ENCODE results near the gene STK38.
"Not testable (repeated sequence)": the region's sequence is repeated elsewhere in the genome, so short reads cannot be mapped to it uniquely, and the experiment has no call there.

DNA sequence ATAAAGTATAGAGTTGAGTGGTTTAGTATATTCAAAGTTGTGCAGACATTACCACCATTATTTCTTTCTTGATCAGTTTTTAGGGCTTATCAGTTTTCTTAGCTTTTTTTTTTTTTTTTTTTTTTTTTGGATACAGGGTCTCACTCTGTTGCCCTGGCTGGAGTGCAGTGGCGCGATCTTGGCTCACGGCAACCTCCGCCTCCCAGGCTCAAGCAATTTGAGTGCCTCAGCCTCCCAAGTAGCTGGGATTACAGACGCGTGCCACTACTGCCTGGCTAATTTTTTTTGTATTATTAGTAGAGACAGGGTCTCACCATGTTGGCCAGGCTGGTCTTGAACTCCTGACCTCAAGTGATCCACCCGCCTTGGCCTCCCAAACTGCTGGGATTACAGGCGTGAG lies 94.4 kb downstream of the STK38 start:
- TF ChIP-seq POLR2A (IDR thresholded peaks at IDR 0.05; ENCODE audit: low read depth, low read length); RFX5 (IDR thresholded peaks at IDR 0.05; ENCODE audit: low read depth, low read length); CEBPB (IDR thresholded peaks at IDR 0.05; ENCODE audit: low read depth, low read length); MXI1 (IDR thresholded peaks at IDR 0.05; ENCODE audit: borderline replicate concordance, low read depth, low read length); USF2 (IDR thresholded peaks at IDR 0.05; ENCODE audit: low read depth, low read length): not testable (repeated sequence)
- TF ChIP-seq, protein P1, sequence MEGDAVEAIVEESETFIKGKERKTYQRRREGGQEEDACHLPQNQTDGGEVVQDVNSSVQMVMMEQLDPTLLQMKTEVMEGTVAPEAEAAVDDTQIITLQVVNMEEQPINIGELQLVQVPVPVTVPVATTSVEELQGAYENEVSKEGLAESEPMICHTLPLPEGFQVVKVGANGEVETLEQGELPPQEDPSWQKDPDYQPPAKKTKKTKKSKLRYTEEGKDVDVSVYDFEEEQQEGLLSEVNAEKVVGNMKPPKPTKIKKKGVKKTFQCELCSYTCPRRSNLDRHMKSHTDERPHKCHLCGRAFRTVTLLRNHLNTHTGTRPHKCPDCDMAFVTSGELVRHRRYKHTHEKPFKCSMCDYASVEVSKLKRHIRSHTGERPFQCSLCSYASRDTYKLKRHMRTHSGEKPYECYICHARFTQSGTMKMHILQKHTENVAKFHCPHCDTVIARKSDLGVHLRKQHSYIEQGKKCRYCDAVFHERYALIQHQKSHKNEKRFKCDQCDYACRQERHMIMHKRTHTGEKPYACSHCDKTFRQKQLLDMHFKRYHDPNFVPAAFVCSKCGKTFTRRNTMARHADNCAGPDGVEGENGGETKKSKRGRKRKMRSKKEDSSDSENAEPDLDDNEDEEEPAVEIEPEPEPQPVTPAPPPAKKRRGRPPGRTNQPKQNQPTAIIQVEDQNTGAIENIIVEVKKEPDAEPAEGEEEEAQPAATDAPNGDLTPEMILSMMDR (conservative IDR thresholded peaks at IDR 0.05; ENCODE audit: low read depth, low read length), result not testable (repeated sequence)
